ENCODE results near the gene HES4.

Gene HES4

GRCh38 chr1:1005774-1006304 lies 5.9 kb upstream of the HES4 start:
- H2AFZ ChIP-seq (ENCODE audit: low read length): no peak overlapping the region
- no peaks in the 10 kb centered on the region for H3K36me3 ChIP-seq (ENCODE audit: insufficient read depth, low read length)
- TF ChIP-seq CTCF (conservative IDR thresholded peaks at IDR 0.05; ENCODE audit: low read length) (no peak), EZH2phosphoT487 (IDR thresholded peaks at IDR 0.05; ENCODE audit: borderline replicate concordance) (no peak)
- no peaks in the 10 kb centered on the region for H3K27me3 ChIP-seq (ENCODE audit: insufficient read depth, low read length, poor library complexity, severe bottlenecking)
- no peaks in the 10 kb centered on the region for H3K9me2 ChIP-seq (replicated peaks; ENCODE audit: low read depth, low read length)
- H3K79me2 ChIP-seq (ENCODE audit: insufficient read depth, low read length): peaks cover 18% of the 10 kb centered on the region; the same call in 1 of the 2 replicates
- H3K4me3 ChIP-seq (ENCODE audit: low read length, poor library complexity, severe bottlenecking): peak overlapping the region; percentile 62
- no peaks in the 10 kb centered on the region for H3K9me3 ChIP-seq (ENCODE audit: insufficient read depth, low read depth, low read length)
- H3K4me1 ChIP-seq (ENCODE audit: insufficient read depth, low read length, poor library complexity, severe bottlenecking): peaks cover 49% of the 10 kb centered on the region
- H3K4me2 ChIP-seq (ENCODE audit: low read depth, low read length, poor library complexity, severe bottlenecking): peak overlapping the region; percentile 86
- no peaks in the 10 kb centered on the region for H3F3A ChIP-seq (ENCODE audit: low read depth)
- peak overlapping the region; percentile 66 for H3K9ac ChIP-seq (ENCODE audit: low read depth, low read length, poor library complexity, severe bottlenecking)
- H4K20me1 ChIP-seq (ENCODE audit: insufficient read depth, low read length, poor library complexity, severe bottlenecking): no peaks in the 10 kb centered on the region

- no peaks in the 10 kb centered on the region for H3K9me3 ChIP-seq (ENCODE audit: insufficient read depth, low read depth, low read length)
- TF ChIP-seq EZH2phosphoT487 (IDR thresholded peaks at IDR 0.05; ENCODE audit: borderline replicate concordance) (no peak), CTCF (conservative IDR thresholded peaks at IDR 0.05; ENCODE audit: low read length) (no peak)
- no peaks in the 10 kb centered on the region for H3K9me2 ChIP-seq (replicated peaks; ENCODE audit: low read depth, low read length)
- peak overlapping the region; percentile 3; the same call in 1 of the 2 replicates for H2AFZ ChIP-seq (ENCODE audit: low read length)
- H3K4me3 ChIP-seq (ENCODE audit: low read length, poor library complexity, severe bottlenecking): peak overlapping the region; percentile 62
- H3K9ac ChIP-seq (ENCODE audit: low read depth, low read length, poor library complexity, severe bottlenecking): peak overlapping the region; percentile 66
- no peaks in the 10 kb centered on the region for H3K27me3 ChIP-seq (ENCODE audit: insufficient read depth, low read length, poor library complexity, severe bottlenecking)
- peaks cover 19% of the 10 kb centered on the region; the same call in 1 of the 2 replicates for H3K79me2 ChIP-seq (ENCODE audit: insufficient read depth, low read length)
- peak overlapping the region; percentile 86 for H3K4me2 ChIP-seq (ENCODE audit: low read depth, low read length, poor library complexity, severe bottlenecking)
- H3F3A ChIP-seq (ENCODE audit: low read depth): no peaks in the 10 kb centered on the region
- H3K36me3 ChIP-seq (ENCODE audit: insufficient read depth, low read length): no peaks in the 10 kb centered on the region
- H3K4me1 ChIP-seq (ENCODE audit: insufficient read depth, low read length, poor library complexity, severe bottlenecking): peaks cover 52% of the 10 kb centered on the region
- H4K20me1 ChIP-seq (ENCODE audit: insufficient read depth, low read length, poor library complexity, severe bottlenecking): no peaks in the 10 kb centered on the region
These were observed 5.1 kb upstream of the HES4 start for GRCh38 chr1:1004780-1005697.

DNA sequence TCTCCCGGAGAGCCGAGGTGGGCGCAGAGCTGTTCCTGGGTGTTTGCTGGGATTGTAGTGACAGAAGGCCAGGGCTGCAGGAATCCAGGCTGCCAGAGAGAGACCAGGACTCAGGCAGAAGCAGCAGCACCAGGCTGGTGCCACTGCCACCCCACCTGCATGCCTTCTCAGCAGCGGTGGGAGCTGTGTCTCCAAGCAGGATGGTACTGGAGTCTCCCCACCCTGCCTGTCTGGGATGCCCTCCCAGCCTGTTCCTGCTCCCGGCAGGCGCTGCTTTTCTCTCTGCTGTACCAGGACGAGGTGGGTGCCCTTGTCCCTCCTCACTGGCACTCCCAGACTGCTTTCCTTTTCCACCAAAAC lies 4.5 kb upstream of the HES4 start:
- no peaks in the 10 kb centered on the region for H3K9me2 ChIP-seq (replicated peaks; ENCODE audit: low read depth, low read length)
- no peaks in the 10 kb centered on the region for H3K36me3 ChIP-seq (ENCODE audit: insufficient read depth, low read length)
- peak overlapping the region; percentile 66 for H3K9ac ChIP-seq (ENCODE audit: low read depth, low read length, poor library complexity, severe bottlenecking)
- peak overlapping the region; percentile 86 for H3K4me2 ChIP-seq (ENCODE audit: low read depth, low read length, poor library complexity, severe bottlenecking)
- TF ChIP-seq EZH2phosphoT487 (IDR thresholded peaks at IDR 0.05; ENCODE audit: borderline replicate concordance) (no peak), CTCF (conservative IDR thresholded peaks at IDR 0.05; ENCODE audit: low read length) (no peak)
- H3F3A ChIP-seq (ENCODE audit: low read depth): no peaks in the 10 kb centered on the region
- H4K20me1 ChIP-seq (ENCODE audit: insufficient read depth, low read length, poor library complexity, severe bottlenecking): no peaks in the 10 kb centered on the region
- peak overlapping the region; percentile 62 for H3K4me3 ChIP-seq (ENCODE audit: low read length, poor library complexity, severe bottlenecking)
- H3K4me1 ChIP-seq (ENCODE audit: insufficient read depth, low read length, poor library complexity, severe bottlenecking): peaks cover 52% of the 10 kb centered on the region
- peaks cover 19% of the 10 kb centered on the region; the same call in 1 of the 2 replicates for H3K79me2 ChIP-seq (ENCODE audit: insufficient read depth, low read length)
- no peak overlapping the region for H2AFZ ChIP-seq (ENCODE audit: low read length)
- H3K27me3 ChIP-seq (ENCODE audit: insufficient read depth, low read length, poor library complexity, severe bottlenecking): no peaks in the 10 kb centered on the region
- H3K9me3 ChIP-seq (ENCODE audit: insufficient read depth, low read depth, low read length): no peaks in the 10 kb centered on the region
